Measurements from ENCODE around the gene EPOP.

- TF ChIP-seq CTCF (IDR thresholded peaks at IDR 0.05) (no peak), EZH2phosphoT487 (IDR thresholded peaks at IDR 0.05) (no peak), EZH2 (IDR thresholded peaks at IDR 0.05) (no peak)
These were observed 12.5 kb upstream of the EPOP start for GRCh38 chr17:38687286-38687685.

All from neural progenitor cell (in vitro differentiated cells).